ENCODE results near the gene GNG4. TPM values are rescaled to one million over a fixed set of nuclear protein-coding genes. Genes with fewer than 3 reads are reported as not detected.

The GNG4 gene
- polyA plus RNA-seq (2013, experiment 1 of 2; ENCODE audit: insufficient read length) = 0.17 TPM
- 0.38 TPM for polyA plus RNA-seq (2013, experiment 2 of 2; ENCODE audit: insufficient read length)

DNA sequence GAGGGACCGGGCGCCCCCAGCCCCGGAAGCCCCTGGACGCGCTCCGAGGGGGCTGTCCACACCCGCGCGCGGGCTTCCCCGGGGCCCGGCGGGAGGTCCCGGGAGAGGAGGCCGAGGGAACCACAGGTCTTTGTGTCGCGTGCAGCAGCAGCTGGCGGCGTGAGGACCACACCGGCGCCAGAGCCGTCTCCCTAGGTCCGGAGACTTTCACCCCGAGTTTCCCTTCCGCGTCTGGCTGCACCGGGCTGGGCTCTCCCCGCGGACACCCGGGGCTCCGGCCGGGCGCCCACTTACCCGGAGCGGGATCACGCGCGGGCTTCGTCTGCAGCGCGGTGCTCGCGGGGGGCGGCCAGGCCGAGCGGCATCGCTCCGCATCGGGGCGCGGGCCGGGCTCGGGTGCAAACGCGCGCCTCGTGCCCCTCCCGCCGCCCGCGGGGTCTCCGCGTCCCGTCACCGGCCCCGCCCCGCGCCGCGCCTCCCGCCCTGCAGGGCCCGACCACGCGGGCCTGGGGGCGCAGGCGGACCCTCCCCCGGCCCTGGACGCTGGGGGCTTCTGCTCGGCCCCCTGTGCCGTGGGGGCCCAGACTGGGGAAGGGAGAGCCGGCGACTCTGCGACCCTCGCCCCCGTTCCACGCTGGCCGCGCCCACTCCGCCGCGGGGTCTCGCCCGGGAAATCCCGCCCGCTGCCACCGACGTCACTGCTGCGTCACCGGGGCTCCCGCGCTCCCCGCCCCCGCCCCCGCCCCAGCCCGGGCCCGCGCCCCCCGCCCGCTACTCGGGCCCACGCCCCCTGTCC, at the start of gene GNG4:
Gene GNG4, minus strand, starts transcription at position 417 of the 796 bp plus-strand sequence. CDS start 65,946 bp downstream, outside the sequence.
- DNase-seq = no peak

DNA sequence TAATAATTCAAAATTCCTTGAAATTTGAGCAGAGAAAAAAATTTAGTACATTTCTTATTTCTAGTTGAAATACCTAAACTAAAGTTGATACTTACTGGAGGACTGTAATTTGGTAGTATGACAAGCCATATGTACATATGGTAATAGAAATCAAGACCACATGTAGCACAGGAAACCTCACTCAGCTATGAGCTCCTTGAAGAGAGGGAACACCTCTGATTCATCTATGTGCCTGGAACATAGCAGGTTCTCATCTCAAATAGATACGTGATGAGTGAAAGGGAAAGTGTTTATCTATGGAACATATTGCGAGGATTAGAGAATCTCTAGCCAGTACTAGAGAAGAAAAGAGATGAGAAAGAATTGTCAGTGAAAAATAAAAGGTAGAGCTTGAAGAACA, 47.9 kb upstream of the GNG4 start:
- peak; percentile 31 for DNase-seq

DNA sequence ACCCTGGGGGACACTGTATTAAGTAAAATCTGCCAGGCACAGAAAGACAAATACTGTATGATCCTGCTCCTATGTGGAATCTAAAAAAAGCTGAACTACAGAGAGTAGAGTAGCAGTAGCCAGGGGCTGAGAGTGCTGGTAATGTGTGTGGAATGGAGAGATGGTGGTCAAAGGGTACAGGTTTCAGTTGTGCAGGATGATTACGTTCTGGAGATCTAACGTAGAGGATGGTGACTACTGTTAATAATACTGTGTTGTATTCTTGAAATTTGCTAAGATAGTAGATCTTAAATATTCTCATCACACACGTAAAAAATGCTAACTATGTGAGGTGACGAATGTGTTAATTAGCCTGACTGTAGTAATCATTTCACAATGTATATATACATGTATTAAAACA, 39.8 kb upstream of the GNG4 start:
- no peak for DNase-seq

DNA sequence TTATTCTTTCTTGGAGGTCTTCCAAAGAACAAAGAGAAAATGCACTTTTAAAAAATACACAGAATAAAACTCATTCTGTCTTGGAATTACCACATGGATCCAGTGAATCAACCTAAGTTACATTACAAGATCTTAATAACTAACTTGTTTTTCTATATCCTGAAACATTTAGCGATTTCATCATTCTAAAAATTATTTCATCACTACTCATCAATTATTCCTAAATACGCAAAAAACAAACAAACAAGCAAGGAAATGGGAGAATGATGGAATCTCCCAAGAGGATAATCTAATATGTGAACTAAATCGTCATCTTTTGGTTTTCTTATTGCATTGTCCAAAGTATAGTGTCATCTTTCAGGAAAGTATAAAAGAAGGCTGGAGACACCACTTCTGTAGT, 38.5 kb upstream of the GNG4 start:
- DNase-seq = no peak

DNA sequence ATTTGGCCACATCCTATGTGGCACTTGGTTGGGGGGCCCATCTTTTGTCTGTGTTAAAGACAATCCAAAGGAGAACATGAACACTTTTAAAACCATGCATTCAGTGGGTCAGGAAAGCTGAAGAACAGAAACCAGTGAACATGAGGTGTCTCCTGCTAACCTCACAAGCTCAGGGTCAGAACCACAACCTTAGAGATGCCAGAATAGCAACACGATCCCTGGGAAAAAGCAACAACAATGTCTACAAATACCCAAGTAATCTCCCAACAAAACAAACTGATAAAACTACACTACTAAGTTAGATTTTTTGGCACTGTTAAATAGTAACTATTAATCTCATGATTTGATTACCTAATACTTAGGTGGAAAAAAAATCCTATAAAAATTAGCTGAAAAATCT, 34.1 kb upstream of the GNG4 start:
- no peak for DNase-seq

DNA sequence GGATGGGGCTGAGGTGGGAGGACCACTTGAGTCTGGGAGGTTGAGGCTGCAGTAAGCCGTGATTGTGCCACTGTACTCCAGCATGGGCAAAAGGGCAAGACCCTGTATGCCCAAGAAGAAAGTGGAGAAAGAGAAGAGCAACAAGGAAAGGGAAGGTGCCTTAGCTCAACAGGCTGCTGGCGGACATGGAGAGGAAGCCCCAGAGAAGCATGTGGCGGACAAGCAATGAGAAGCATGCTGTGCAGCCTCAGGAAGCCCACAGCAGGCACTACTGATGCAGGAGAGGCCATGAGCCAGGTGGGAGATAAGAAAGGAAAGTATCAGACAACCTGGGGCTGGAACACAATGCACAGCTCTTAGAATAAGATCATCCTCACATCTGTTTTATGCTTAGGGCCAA, 32.6 kb upstream of the GNG4 start:
- DNase-seq = no peak

DNA sequence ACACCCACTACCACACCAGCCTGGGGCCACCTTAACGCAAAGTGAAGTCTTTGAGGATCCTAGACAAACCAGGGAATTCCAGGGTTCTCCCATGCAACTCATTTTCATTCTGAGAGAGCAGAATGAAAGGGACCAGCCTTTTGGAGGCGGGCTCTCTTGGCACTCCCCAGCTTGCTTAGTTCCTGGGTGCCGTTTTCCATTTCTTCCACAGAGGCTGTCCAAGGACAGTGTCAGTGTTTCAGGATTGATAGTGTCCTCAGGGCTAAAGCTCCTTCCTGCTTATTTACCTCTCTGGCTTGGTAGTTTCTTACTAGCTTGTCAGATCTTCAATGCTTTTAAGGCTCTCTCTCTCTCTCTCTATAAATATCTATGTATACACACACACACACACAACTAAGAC, 30.1 kb upstream of the GNG4 start:
- no peak for DNase-seq

DNA sequence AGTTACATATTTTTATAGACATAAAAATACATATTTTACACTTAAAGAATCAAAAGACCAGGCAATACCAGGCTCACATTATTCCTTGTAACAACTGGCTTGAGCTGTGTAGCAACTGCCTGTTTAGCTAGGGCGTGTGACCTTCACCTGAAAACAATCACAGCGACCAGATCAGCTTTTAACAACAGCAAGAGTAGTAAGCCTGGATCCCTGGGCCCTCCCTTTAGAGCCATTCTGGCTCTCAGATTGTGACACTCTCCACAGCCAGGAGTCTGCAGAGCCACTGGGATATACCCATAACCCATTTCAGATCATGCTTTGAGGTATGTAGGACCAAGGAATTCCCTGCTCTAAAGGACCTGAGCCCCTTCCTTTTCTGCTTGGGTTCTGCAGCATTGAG, 29.4 kb upstream of the GNG4 start:
- DNase-seq = no peak

DNA sequence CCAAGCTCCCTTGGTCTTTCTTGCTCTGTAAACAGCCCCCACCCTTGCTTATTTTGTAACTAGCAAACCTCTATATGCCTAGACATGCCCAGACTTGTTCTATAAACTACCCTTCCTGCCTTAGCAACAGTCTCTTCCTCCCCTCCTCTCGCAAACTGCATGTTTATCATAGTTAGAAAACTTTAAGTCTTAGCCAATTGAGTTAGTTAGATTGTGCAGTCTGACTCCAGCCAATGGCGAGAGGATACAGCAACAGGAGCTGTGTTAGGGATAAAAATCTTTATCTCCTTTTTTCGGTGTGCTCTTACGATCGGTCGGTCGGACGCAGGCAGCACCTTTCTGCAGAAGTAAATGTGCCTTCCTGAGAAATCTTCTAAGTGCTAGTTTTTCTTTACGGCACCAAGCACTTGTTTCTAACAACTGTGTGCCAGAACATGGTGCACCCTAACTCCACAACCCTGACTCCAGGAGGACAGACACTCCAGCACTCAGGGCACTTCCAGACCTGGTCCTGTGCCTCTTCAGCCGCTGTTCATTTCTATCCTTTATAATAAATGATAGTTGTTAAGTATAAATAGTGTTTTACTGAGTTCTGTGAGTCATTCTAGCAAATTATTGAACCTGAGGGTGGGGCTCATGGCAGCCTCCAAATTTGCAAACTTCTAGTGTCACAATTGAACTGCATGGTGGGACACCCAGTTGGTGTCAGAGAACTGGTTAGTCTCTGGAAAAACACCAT, 25.7 kb upstream of the GNG4 start:
- peak; percentile 14 for DNase-seq

DNA sequence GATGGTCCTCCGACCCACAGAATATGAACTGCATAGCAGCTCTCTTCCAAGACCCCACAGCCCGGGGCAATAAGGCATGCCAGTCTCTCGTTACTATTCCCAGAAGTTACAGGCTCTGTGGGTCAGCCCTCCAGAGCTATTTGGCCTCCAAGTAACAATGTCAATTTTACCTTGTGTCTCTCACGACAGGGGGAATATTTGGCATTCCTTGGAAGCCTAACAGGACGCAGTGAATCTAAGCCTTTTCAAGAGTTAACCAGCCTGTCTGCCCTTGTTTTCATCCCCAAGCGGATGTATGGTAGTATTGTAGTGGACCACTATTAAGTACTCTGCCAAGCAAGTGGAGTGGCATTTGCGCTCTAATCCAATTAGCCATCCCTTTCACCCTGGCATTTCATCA, 24.4 kb upstream of the GNG4 start:
- no peak for DNase-seq

DNA sequence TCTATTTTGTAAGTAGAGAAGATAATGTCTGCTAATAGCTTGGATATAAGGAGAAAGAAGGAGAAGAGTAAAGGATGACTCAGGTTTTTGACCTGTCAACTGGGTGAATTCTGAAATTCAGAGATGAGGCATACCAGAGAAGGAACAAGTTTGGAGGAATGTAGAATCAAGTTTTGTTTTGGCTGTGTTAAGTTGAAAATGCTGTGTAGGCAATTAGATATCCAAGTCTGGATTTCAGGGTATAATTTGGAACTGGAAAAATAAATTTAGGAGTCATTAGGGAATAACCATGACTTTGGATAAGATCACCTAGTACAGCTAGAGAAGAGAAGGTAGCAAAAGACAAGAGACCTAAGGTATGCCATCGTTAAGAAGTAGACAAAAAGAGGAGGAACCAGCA, 22.4 kb upstream of the GNG4 start:
- DNase-seq = no peak

DNA sequence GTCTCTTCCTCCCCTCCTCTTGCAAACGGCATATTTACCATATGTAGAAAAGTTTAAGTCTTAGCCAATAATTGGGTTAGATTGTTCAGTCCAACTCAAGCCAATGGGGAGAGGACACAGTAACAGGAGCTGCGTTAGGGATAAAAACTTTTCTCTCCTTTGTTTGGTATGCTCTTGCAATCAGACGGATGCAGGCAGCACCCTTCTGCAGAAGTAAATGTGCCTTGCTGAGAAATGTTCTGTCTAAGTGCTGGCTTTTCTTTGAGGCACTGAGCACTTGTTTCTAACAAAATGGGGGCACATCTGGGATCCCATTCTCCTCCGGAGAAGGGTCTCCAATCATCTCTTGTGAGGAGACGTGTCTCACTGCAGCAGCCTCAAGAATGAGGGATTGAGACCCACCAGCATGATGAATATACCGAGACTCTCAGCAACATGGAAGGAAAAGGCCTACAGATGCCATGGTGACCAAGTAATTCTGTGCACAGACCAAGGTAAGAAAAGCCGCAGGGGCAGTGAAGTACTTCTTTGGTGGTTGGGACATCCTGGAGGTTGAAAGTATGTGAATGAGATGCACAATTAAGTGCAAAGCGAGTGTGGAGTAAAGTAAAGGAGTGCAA, 20.7 kb upstream of the GNG4 start:
- DNase-seq = no peak

DNA sequence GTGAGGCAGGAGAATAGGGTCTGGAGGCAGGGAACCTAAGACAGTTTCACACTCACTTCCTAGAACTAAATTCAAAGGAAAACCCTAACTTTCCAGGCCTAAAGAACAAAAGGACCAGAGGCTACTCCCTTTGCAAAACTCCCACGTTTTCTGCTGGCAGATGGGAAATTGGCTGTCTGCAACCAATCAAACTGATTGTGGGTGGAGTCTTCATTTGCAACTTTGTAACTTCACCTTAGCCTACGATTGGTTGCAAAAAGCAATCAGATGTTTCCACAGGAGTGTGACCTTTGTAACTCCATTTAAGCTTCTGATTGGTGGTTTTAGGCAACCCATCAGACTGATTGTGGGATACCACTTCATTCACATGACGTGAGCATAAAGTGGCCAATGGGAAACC, 19.7 kb upstream of the GNG4 start:
- no peak for DNase-seq

DNA sequence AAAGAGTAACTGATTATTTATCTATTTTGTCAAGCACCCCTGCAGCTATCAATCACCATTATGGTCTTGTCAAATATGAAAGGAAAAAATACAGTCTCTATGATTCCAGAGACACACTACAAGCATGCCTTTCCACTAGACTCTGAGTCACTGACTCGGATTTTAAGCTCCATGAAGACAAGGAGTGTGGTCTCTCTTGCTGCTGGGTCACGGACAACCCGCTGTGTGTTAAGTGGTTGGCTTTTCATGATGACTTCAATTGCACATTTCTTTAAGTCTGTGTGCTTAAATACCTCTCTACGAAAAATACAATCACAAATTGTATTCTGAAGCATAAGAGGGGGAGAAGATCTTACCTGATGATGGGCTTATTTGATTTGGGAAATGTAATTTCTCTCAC, 14.0 kb upstream of the GNG4 start:
- DNase-seq = no peak

DNA sequence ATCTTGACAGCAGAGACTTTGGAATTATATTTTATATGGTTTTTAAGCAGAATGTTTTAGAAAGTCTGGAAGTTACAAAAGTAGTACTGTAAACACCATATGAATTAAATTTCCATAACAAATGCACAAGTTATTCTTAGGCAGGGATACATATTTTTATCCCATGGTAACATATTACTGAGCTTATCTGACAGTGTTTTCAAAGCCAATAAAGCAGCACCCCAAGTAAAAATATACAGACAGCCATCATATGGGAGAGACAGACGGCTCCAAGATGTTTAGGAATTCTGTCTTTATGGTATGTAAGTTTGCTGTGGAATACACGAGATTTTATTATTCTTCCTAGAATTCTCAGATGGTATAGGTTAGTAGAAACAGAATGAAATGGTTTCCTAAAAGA, 12.0 kb upstream of the GNG4 start:
- DNase-seq = no peak

DNA sequence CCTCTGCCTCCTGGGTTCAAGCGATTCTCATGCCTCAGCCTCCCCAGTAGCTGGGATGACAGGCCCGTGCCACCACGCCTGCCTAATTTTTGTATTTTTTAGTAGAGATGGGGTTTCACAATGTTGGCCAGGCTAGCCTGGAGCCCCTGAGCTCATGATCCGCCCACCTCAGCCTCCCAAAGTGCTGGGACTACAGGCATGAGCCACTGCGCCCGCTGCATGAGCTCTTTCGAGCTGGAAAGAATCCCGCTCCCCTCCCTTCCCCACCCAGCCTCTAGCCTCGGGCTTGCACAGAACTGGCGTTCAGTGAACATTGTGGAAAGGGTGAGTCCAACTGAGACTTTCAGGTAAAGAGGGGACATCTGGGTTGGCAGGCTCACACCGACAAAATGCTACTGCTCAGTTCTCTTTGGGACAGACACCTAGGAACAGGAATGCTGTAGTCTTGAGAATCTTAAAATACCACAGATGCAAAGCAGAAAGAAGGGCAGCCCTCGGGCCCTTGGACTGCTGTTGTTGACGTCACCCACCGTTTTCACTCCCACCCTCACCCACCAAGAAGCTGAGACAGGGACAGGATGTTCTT, 9.7 kb upstream of the GNG4 start:
- DNase-seq = no peak

DNA sequence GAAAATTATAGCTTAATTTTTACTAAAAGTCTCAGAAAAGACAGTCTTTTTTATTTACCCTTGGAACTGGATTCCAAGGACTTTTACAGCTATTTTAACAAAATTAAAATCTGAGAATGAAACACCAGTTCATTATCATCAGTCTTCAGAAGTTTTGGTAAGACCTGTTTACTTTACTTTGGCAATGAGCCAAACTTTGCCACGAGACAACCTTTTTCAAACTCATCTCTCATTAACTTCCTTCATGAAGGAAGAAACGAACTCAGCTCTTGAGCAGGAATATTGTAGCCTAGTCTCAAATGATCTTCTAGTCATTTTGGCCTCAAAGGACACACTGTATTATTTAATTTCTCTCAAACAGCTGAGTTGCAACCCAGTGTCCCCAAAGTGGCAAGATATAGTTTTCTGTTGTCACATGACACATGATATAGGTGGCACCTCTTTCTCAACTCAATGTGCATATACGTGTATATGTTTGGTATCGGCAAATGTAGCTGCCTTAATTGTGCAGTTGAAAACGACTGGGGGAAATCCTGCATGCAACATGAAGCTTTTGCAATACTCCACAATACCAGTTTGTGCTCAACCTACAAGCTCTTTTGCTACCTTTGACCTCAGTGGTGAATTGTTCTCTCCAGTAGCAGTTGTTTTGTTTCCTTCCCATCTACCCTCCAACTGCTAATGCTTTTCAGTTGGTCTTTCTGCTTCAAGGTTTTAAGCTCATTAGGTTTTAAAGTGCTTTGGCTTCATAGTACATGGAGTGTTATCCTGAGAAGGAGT, 8.4 kb upstream of the GNG4 start:
- no peak for DNase-seq

DNA sequence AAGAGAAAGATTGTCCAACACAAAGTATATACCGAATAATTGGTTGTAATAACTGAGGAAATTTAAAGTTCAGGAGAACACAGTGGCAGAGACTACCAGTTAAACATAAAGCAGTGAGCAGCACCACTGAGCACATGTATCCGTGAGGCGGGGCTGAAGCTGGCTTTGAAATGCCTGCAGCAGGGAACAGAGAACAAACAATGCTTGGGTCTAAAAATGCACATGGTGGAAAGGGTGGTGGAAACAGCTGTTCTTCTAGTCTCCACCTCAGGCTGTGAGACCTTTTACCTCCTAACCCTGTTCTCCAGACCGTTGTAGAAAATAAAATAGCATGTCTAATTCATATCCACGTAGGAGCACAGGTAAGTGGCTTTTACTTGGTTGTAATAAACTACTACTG, 7.7 kb upstream of the GNG4 start:
- DNase-seq = no peak

DNA sequence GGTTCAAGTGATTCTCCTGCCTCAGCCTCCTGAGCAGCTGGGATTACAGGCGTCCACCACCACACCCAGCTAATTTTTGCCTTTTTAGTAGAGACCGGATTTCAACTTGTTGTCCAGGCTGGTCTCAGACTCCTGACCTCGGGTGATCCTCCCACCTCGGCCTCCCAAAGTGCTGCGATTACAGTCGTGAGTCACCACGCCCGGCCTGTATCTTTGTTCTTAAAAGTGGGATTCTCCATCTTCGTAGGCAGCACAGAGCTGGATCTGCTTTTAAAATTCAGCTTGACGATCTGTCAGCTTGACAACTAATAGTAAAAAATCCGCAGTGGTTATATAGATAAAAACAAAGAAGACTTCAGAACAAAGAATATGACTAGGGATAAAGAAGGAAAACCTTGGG, 2.8 kb upstream of the GNG4 start:
- no peak for DNase-seq

DNA sequence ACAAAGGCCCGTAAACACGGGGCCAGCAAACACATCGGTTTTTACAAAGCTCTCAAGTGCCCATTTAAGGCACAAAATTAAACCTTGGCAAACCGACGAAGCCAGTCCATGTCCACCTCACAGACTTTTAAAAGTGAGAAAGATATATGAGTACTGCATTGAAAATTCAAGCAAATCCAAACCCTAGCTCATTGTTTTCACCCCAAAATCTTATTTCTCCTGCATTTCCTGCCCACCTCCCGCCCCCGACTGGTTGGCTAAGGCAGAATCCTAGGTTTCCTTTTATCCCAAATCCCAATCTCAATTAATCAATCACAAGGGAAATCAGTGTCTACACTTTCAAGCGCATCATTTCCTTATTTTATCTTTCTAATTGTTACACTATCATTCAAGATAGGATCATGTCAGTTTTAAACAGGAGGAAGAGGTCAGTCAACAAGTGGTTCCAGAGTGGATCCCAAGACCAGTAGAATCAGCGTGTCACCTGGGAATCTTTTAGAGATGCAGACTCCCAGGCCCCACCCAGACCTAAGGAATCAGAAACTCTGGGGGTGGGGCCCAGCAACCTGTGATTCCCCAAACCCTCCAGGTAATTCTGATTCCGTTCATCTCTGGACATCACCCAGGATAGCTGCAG, 1.7 kb upstream of the GNG4 start:
- no peak for DNase-seq

DNA sequence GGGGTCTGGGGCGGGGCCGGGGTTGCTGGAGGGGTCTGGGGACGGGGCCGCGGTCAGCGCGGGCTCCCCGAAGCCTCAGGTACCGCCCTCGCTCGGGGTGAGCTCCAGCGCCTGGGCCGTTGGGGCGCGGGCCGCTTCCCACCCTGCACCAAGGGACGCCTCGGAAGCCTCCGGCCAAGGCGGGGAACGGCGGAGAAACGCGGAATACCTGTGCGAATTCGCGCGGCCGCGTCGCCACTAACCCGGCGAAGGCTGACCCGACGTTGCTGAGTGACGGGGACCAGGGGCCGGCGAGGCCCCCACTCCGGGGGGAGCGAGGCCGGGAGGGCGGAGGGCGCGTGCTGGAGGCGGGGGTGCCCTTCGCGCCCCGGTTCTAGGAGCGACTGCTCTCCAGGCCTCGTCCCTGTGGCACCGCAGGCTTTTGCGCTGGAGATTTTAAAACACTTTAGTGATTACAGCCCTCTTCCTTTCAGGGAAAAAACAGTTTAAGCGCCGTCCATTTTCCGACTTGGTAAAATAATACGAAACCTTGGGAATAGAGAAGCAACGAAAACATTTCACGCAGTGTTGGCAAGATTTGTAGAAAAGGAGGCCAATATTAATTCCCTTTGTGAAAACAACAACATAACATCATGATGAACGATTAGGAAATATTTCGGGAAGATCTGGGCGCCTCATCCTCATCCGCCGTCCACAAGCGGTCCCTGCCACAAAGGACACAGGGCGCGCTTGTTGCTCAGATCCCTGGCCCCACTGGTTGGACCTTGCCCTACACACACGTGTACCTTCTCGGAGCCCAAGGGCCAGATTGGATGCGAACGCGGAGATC, 971 bp upstream of the GNG4 start:
- DNase-seq = no peak
